Effector memory CD8-positive, alpha-beta T cell (primary cell): ENCODE results near the gene RAET1E.
"Not testable (repeated sequence)": the region's sequence is repeated elsewhere in the genome, so short reads cannot be mapped to it uniquely, and the experiment has no call there.

Experiments
- ATAC-seq: fragments of 150-1000 bp; cut with Tn5 transposase; replicated peaks from 2 replicates; pipeline ENCODE4 v1.10.0; 2021; ENCODE audit warnings: mild to moderate bottlenecking, moderate library complexity
- DNase-seq, 3 experiments: peaks; one replicate each; pipeline ENCODE4 v3.0.0; 2021
- H3K27ac Mint-ChIP-seq, 2 donors: one replicate each; pipeline ENCODE4 v1.8.0; 2022; ENCODE audit warnings: mild to moderate bottlenecking in 2 of 2, mixed read lengths in 2 of 2, moderate library complexity in 2 of 2
- H3K27me3 Mint-ChIP-seq, 2 donors: one replicate each; pipeline ENCODE4 v1.8.0; 2022; ENCODE audit warnings: mixed read lengths in 2 of 2
- H3K36me3 Mint-ChIP-seq: one replicate; pipeline ENCODE4 v1.8.0; 2022; ENCODE audit warnings: mild to moderate bottlenecking, moderate library complexity, mixed read lengths; ENCODE audit not compliant: insufficient read depth
- H3K4me1 Mint-ChIP-seq, 2 donors: one replicate each; pipeline ENCODE4 v1.8.0; 2022; ENCODE audit warnings: low read depth in 2 of 2, mixed read lengths in 2 of 2
- H3K4me3 Mint-ChIP-seq, 2 donors: one replicate each; pipeline ENCODE4 v1.8.0; 2022; ENCODE audit warnings: mild to moderate bottlenecking in 2 of 2, mixed read lengths in 2 of 2, moderate library complexity in 2 of 2
- H3K9me3 Mint-ChIP-seq, 2 donors: one replicate each; pipeline ENCODE4 v1.8.0; 2022; ENCODE audit warnings: mixed read lengths in 2 of 2

Gene RAET1E

DNA sequence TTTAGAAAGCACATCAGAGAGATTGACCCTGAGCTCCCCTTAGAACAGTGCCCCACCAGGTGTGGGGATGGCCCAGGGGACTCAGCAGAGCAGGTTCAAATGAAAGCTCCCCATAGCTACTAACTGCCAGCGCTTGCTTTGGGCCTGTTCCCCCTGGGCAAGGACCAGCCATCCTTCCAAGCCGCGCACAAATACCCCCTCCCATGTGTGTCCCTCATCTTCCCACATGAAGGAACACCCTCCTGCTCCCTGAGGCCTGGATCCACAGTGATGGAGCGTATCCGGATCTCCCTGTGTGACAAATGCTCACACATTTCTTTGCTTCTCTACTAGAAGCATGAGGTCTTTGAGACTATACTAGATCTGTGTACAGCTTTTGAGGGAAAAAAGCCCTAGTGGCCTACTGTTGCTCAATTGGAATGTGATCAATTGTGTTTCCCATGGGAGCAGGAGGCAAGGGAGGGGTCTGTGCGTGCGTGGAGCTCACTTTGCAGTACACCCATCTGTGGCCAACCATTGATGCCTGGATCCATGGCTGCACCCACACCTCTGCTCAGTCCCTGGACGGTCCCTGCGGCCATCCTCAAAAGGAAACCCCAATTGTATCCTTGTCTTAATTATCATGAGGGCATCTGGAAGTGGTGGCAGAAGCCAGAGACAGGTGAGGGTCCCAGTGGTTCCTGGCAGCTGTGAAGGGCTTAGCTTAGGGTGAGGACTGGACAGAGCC, 26.5 kb upstream of the RAET1E start:
- H3K27me3 Mint-ChIP-seq = peaks cover 95 to 100% of the 10 kb centered on the region in 2 donors
- peaks cover 15 to 22% of the 10 kb centered on the region in 2 donors for H3K4me1 Mint-ChIP-seq
- peak overlapping the region; percentile 83 to 89 for H3K4me3 Mint-ChIP-seq
- no peaks in the 10 kb centered on the region for H3K9me3 Mint-ChIP-seq
- DNase-seq (no peak), ATAC-seq (no peak)
- no peak overlapping the region for H3K27ac Mint-ChIP-seq
- H3K36me3 Mint-ChIP-seq = peaks cover 3% of the 10 kb centered on the region

DNA sequence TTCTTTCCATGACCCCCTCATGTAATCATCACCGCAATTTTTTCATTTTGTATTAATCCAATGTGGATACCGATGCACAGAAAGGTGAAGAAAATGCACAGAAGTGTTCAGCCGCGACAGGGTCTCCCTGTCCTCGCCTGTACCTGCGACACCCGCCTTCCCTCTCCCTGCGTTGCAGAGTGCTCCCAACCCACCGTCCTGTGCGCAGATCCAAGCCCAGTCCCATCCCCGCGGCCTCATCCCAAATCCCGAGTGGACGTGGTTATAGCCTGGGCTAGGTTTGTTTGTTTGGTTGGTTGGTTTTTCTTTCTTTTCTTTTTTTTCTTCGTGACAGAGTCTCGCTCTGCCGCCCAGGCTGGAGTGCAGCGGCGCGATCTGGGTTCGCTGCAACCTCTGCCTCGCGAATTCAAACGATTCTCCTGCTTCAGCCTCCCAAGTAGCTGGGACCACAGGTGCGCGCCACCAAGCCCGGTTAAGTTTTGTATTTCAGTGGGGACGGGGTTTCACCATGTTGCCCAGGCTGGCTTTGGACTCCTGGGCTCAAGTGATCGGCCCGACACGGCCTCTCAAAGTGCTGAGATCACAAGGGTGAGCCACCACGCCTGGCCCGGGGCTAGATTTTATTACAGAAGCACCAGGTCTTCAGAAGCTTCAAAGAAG, 25.5 kb upstream of the RAET1E start:
- peaks cover 95 to 100% of the 10 kb centered on the region in 2 donors for H3K27me3 Mint-ChIP-seq
- peak overlapping the region; percentile 83 to 89 for H3K4me3 Mint-ChIP-seq
- no peak for DNase-seq
- peak overlapping the region in 1 of 2 donors; percentile 63 for H3K27ac Mint-ChIP-seq
- no peaks in the 10 kb centered on the region for H3K36me3 Mint-ChIP-seq
- ATAC-seq = peak; percentile 14
- H3K4me1 Mint-ChIP-seq = peaks cover 15 to 22% of the 10 kb centered on the region in 2 donors
- no peaks in the 10 kb centered on the region for H3K9me3 Mint-ChIP-seq

DNA sequence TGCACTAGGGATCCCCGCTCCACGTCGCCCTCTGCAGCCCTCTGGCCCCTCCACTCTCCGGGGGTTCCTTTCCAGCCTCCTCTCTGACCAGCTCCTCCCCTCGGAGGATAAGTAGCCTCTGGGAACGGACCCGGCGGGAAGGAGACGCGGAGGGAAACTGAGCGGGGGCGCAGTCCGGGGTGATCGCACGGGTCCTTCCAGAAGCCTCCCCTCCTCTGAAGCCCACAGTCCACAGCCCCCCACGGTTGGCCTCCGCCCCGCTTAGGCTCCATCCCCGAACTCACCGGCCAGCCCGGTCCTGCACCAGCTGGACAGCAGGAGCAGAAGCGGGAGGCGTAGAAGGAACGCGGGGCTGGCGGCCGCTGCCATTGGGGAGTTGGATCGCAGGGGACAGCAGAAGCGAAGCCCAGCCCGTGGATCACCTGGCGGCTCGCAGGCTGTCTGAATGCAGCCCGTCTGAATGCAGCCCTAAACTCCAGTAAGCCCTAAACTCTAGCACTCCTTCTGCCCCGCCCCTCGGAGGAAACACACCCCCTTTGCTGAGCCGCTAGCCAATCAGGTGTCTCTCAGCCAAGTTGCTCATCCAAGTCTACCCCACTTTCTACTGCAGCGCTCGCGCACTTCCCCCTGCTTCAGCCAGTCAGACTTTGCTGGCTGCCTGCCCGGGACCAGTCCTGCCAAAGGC, 24.9 kb upstream of the RAET1E start, which contains the start of gene RAET1G:
RAET1G (minus strand) TSS at position 480 of the 685 bp plus-strand sequence; CDS start at position 369, 111 bp downstream.
- no peaks in the 10 kb centered on the region for H3K9me3 Mint-ChIP-seq
- H3K4me3 Mint-ChIP-seq = peak within 1 kb of the TSS; percentile 83 to 89
- H3K27me3 Mint-ChIP-seq = peaks cover 93 to 100% of the 10 kb centered on the region in 2 donors
- ATAC-seq = peak; percentile 91
- H3K27ac Mint-ChIP-seq = peak within 1 kb of the TSS in 1 of 2 donors; percentile 63
- H3K36me3 Mint-ChIP-seq = peaks cover 2% of the 10 kb centered on the region
- H3K4me1 Mint-ChIP-seq = peaks cover 15 to 22% of the 10 kb centered on the region in 2 donors
- DNase-seq = peak; percentile 66 to 72 (median 71)

DNA sequence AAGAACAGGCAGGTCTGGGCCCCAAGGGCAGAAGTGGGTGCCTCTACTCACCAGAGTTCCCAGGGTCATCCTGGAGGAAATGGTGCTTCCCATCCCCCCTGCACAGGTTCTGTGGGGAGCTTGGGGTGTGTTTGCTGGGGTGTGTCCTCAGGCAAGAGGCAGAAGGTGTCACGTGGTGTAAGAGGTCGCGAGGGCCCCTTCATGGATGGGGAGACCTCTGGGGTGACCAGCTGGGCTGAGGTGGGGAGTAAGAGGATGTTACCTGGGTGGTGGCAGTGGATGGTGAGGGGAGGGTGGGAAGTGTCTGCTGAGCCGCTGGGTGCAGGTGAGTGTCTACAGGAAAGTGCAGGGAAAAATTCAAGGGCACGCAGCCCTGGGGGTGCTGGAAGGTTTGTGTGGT, 24.2 kb upstream of the RAET1E start:
- peaks cover 15 to 22% of the 10 kb centered on the region in 2 donors for H3K4me1 Mint-ChIP-seq
- DNase-seq, H3K36me3 Mint-ChIP-seq, H3K9me3 Mint-ChIP-seq, H3K27ac Mint-ChIP-seq, ATAC-seq: not testable (repeated sequence)
- H3K4me3 Mint-ChIP-seq = peak overlapping the region; percentile 83 to 89
- H3K27me3 Mint-ChIP-seq = peaks cover 86 to 96% of the 10 kb centered on the region in 2 donors

DNA sequence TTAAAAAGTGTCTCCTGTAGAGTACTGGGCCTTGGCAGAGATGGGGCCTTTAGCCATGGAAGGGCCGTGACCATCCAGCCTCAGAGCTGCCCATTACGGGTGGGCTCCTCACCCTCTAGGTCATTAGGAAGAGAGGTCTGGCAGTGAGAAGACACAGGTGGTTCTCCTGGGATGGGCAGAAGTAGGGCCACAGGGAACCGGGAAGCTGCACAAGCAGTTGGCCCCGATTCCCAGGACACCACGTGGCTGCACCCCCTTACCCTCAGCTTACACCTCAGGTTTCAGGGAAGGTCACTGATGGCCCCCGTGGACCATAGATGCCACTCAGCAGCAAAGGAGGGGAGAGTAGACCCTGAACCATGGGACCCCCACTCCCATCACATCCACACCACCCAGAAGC, 23.4 kb upstream of the RAET1E start:
- Mint-ChIP-seq H3K27ac (no peak overlapping the region), H3K4me1 (peaks cover 14 to 21% of the 10 kb centered on the region in 2 donors), H3K9me3 (no peaks in the 10 kb centered on the region), H3K27me3 (peaks cover 82 to 88% of the 10 kb centered on the region in 2 donors), H3K36me3 (peaks cover 2% of the 10 kb centered on the region), H3K4me3 (no peak overlapping the region)
- no peak for ATAC-seq
- no peak for DNase-seq

DNA sequence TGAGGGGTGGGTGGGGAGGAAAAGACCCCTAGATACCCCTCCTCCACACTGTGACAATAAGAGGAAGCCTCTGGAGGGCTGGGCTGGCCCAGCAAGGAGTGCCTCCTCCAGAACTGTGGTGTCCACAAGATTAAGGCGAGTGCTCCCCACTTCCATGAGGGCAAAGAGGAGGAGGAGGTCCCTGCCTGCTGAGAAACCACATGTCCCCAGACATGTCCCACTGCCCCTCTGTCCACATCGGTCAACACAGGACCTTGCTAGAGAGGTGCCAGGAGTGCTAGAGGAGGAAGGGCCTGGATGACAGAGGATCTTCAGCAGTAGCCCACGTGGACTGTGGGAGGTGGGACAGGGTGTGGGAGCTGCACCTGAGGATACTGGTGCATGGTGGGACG, 21.9 kb upstream of the RAET1E start:
- peaks cover 2% of the 10 kb centered on the region for H3K36me3 Mint-ChIP-seq
- no peaks in the 10 kb centered on the region for H3K9me3 Mint-ChIP-seq
- peaks cover 68 to 73% of the 10 kb centered on the region in 2 donors for H3K27me3 Mint-ChIP-seq
- H3K27ac Mint-ChIP-seq = no peak overlapping the region
- DNase-seq (no peak), ATAC-seq (no peak)
- H3K4me1 Mint-ChIP-seq = peaks cover 12 to 17% of the 10 kb centered on the region in 2 donors
- no peak overlapping the region for H3K4me3 Mint-ChIP-seq

DNA sequence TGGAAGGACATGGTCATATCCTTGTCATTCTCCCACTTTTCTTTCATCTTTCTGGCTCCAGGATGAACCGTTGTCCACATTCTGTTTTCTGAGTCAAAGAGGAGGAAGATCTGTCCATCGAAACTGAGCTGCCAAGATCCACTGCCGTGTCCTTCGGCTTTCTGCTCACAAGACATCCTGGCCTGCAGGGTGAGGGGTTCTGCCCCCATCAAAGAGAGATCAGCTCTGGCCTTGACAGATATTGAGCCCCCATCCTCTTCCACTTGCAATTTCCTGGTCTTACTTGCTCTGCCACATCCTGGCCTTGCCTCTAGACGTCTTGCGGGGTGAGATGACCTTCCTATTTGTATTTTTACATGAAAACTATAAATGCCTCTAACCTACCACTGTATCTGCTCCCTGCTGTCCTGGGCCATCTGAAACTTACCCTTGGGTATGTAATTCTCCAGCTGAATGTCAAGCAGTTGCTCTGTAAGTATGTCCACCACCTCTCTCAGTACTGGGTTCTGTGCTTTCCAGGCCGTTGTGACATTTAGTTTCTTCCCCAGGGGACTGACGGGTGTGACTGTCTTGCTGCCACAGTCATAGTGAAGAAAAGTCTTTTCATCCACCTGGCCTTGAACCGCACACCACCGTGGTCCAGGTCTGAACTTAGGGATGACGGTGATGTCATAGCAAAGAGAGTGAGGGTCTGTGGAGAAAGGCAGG, 21.4 kb upstream of the RAET1E start:
- not testable (repeated sequence) for ATAC-seq, H3K36me3 Mint-ChIP-seq, H3K27ac Mint-ChIP-seq, DNase-seq, H3K4me3 Mint-ChIP-seq, H3K9me3 Mint-ChIP-seq
- H3K27me3 Mint-ChIP-seq = peaks cover 63 to 73% of the 10 kb centered on the region in 2 donors
- H3K4me1 Mint-ChIP-seq = peaks cover 12 to 17% of the 10 kb centered on the region in 2 donors

DNA sequence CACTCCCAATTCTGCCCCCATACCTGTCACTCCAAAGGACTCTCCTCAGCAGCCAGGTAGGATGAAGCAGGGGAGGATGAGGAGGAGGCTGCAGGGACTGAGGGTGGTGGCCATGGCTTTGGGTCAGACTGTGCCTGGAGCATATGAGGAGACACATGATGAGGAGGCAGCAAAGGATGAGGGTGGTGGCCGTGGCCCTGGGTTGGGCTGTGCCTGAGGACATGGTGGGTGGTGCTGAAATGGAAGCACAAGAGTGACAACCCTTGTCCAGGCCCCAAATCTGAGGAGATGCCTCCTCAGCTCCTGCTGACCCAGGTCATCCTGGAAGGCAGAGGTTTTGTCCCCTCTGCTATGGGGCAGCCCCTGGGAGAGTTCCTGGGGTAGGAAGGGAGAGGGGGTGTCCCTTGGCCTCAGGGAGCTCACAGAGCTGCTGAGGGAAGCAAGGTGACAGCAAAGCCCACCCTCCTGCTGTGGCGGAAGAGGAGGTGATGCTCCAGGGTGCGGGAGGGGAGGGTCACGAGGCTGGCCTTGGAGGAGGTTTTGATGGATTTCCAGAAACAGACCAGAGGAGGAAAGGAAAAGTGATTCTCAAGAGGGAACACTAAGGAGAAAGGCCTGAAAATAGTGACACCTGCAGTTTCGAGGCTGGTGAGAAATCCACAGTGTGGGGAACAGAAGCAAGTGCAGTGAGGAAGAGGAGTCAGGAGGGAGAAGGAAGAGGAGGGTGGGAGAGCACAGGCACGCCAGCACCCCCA, 20.4 kb upstream of the RAET1E start:
- peaks cover 7 to 13% of the 10 kb centered on the region in 2 donors for H3K4me1 Mint-ChIP-seq
- no peak for ATAC-seq
- H3K36me3 Mint-ChIP-seq = peaks cover 2% of the 10 kb centered on the region
- DNase-seq = no peak
- no peaks in the 10 kb centered on the region for H3K9me3 Mint-ChIP-seq
- peaks cover 60 to 72% of the 10 kb centered on the region in 2 donors for H3K27me3 Mint-ChIP-seq
- H3K4me3 Mint-ChIP-seq = no peak overlapping the region
- H3K27ac Mint-ChIP-seq = no peak overlapping the region

DNA sequence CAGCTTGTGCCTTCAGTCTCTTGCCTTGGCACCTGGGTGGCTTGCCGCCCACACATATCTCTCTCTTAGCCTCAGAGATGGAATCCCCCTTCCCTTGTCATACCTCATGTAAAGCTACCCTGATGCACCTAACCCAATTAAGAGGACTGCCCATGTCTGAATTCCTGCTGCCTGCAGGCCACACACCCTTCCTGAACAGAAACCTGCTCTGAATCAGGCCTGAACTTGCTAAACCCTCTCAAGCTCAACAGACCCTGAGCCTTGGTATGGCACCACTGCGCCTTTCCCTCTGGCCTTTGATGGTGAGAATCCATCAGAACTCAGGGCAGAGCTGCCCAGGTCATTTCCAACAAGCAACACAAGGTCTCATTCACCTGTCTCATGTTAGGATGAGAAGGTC, 19.8 kb upstream of the RAET1E start:
- Mint-ChIP-seq H3K9me3 (no peaks in the 10 kb centered on the region), H3K27ac (no peak overlapping the region), H3K4me1 (peaks cover under 1 to 7% of the 10 kb centered on the region in 2 donors), H3K27me3 (peaks cover 60 to 72% of the 10 kb centered on the region in 2 donors), H3K36me3 (peaks cover 2% of the 10 kb centered on the region), H3K4me3 (no peak overlapping the region)
- no peak for DNase-seq
- ATAC-seq = no peak

DNA sequence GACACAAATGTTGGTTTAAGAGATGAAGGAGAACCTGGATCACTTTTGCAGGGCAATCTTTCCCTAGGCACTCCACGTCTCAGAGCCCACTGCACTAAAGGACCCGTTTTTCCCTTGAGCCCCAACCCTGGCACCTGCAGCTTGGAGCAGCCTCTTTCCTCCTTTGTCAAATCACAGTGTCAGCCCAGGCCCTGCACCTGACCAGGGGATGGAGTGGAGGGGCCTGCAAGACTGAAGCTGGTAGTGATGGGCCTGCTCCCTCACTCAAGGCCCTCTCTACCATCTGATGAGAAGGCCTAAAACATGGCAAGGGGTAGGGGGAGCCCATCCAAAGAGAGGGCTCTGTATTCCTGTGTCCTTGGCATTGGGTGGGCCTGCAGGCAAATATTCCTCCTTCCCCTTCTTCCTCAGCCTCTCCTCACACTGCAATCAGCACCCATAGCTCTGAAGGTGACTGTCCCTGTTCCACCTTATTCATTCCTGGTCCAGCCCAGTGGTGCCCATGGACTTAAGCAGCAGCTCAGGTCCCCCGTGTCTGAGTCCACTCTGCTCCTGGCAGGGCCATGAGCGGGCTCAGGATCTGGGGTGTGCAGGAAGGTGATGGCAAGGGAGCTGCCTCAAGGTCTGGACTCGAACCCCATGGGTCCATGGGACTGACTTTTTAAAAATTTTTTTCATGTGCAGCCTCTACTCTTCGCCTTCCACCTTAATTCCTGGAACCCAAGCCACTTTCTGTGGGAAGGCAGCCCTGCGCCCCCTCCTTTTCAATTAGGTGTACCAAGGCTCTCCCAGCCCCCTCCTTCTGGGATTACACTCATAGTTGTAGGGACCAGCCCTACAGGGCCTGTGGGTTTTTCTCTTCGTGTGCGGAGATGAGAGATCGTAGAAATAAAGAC, 18.3 kb upstream of the RAET1E start:
- DNase-seq (no peak), ATAC-seq (no peak)
- Mint-ChIP-seq H3K27me3 (peaks cover 51 to 65% of the 10 kb centered on the region in 2 donors), H3K4me1 (no peaks in the 10 kb centered on the region), H3K4me3 (no peak overlapping the region), H3K9me3 (no peaks in the 10 kb centered on the region), H3K27ac (no peak overlapping the region), H3K36me3 (peaks cover 2% of the 10 kb centered on the region)

DNA sequence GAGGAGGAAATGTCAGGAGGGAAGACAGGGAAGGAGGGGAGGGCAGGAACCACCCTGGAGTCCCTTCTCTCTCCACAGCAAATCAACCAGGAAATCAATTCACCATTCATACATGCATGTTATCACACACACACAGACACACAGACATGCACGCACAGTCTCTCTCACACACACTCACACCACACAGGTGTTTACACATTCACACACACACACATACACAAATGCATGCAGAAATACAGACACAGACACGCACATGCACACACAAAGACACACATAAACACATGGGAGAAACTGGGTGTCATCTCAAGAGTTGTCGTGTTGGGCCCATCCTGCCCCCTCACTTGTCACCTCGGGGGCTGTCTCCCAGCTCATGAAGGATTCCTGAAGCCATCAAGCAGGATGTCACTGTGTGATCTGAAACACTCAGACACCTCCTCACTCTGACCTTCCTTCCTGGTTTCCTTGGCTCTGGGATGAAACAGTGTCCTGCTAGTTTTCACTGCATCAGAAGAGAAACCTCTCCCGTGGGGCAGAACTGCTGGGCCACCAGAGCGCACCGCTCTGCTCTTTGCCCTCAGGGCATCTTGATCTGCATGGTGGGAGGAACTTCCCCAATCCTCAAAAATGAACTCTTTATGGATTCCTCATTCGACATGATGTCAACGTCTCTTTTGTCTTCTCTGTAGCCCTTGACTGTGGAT, 15.8 kb upstream of the RAET1E start:
- DNase-seq (no peak), ATAC-seq (no peak)
- no peaks in the 10 kb centered on the region for H3K4me1 Mint-ChIP-seq
- no peak overlapping the region for H3K4me3 Mint-ChIP-seq
- peaks cover 2% of the 10 kb centered on the region for H3K36me3 Mint-ChIP-seq
- H3K27me3 Mint-ChIP-seq = peaks cover 38 to 57% of the 10 kb centered on the region in 2 donors
- no peak overlapping the region for H3K27ac Mint-ChIP-seq
- H3K9me3 Mint-ChIP-seq = no peaks in the 10 kb centered on the region
